Measurements from ENCODE around the gene SERINC4. TPM values are rescaled to one million over a fixed set of nuclear protein-coding genes. Genes with fewer than 3 reads are reported as not detected.
A peak's percentile ranks its signal among the peaks of the same experiment; 100 is the strongest.
"Not testable (repeated sequence)": the region's sequence is repeated elsewhere in the genome, so short reads cannot be mapped to it uniquely, and the experiment has no call there.

Gene SERINC4
- 0.43 TPM for total RNA-seq
- long read RNA-seq = 0 reads

GRCh38 chr15:43799945-43800285 is at the start of gene SERINC4:
TSS of gene SERINC4 (minus strand) at chr15:43800220. CDS start at chr15:43799986, 234 bp downstream.
- DNase-seq (ENCODE audit: low spot score) = no peak
- intact Hi-C loops (cut with DNase I) = loop anchor here (2.0 kb wide), 1 partner anchor 25 kb away; the partner anchor contains the start of gene MFAP1

GRCh38 chr15:43845421-43845820 is 45.4 kb upstream of the SERINC4 start:
- intact Hi-C loops (cut with DNase I) = no loop called here
- no peak for DNase-seq (ENCODE audit: low spot score)

- intact Hi-C loops (cut with DNase I); DNase-seq (ENCODE audit: low spot score): not testable (repeated sequence)
These were observed 32.5 kb upstream of the SERINC4 start for GRCh38 chr15:43832485-43832884.

DNA sequence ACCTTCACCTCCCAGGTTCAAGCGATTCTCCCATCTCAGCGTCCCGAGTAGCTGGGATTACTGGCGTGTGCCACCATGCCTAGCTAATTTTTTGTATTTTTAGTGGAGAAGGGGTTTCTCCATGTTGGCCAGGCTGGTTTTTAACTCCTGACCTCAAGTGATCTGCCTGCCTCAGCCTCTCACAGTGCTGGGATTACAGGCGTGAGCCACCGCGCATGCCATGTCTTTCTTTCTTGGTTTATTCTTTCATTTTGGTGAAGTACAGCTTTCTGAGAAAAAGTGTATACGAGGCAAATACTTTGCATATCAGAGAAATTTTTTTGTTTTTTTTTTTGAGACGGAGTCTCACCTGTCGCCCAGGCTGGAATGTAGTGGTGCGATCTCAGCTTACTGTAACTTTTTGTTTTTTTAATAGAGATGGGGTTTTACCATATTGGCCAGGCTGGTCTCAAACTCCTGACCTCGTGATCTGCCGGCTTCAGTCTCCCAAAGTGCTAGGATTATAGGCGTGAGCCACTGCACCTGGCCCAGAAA is 31.6 kb upstream of the SERINC4 start:
- DNase-seq (ENCODE audit: low spot score); intact Hi-C loops (cut with DNase I): not testable (repeated sequence)

DNA sequence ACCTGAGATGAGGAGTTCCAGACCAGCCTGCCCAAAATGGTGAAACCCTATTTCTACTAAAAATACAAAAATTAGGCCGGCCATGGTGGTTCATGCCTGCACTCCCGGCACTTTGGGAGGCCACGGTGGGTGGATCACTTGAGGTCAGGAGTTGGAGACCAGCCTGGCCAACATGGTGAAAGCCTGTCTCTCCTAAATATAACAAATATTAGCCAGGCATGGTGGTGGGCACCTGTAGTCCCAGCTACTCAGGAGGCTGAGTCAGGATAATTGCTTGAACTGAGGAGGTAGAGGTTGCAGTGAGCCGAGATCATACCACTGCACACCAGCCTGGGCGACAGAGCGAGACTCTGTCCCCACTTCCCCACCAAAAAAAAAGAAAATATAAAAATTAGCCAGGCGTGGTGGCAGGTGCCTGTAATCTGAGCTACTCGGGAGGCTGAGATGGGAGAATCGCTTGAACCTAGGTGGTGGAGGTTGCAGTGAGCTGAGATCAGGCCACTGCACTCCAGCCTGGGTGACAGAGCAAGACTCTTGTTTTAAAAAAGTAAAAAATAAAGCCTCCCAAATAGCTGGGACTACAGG is 30.8 kb upstream of the SERINC4 start:
- intact Hi-C loops (cut with DNase I); DNase-seq (ENCODE audit: low spot score): not testable (repeated sequence)

- intact Hi-C loops (cut with DNase I); DNase-seq (ENCODE audit: low spot score): not testable (repeated sequence)
These were observed 30.0 kb upstream of the SERINC4 start for GRCh38 chr15:43829951-43830540.

DNA sequence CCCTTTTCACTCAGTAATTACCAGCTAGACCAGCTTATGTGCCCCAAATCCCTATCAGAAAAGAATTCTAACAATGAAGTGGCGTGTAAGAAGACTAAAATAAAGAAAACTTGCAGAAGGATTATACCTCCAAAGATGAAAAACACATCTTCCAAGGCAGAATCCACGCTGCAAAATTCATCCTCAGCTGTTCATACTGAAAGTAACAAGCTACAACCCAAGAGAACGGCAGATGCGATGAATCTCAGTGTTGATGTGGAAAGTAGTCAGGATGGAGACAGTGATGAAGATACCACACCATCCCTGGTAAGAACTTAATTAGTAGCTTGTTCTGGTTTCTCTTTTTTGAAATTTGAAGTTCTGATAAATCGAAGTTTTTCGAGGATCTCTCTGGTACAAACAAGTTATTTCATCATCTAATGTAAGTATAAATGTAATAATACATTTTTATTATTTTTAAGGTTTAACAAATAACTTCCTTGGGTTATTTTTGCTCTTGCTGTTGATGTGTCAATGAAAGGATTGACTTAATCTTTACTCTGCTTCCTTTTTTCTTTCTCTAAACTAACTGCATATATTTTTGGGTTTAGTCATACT is 28.1 kb upstream of the SERINC4 start:
- intact Hi-C loops (cut with DNase I) = no loop called here
- DNase-seq (ENCODE audit: low spot score) = no peak

DNA sequence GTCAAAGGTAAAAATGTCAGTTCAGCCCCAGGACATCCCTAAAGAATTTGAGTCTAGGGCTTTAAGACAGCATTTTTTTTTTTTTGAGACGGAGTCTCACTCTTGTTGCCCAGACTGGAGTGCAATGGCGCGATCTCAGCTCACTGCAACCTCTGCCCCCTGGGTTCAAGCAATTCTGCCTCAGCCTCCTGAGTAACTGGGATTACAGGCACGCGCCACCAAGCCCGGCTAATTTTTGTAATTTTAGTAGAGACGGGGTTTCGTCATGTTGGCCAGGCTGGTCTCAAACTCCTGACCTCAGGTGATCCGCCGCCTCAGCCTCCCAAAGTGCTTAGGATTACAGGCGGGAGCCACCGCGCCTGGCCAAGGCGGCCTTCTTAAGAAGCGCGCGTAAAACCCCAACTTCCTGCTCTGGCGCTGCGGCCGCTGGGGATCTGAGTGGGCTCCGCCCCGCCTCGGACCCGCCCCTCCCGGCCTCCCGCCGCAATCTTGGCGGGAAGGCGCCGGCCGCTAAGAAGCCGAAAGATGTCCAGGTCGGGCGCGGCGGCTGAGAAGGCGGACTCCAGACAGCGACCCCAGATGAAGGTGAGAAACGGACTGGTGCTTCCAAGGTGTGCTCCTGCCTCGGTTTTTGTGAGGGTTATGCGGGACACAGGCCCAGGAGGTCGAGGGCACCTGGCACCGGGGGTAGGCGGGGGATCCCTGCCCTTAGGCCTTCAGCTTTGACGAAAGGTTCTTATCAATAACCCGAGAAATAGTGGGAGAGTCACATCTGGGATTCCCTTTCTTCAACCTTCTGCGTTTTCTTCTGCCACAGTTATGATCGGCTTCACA is 26.7 kb upstream of the SERINC4 start, which contains the start of gene WDR76:
Gene WDR76 (plus strand): TSS at position 495 of the 834 bp plus-strand sequence. CDS start 31 bp downstream, at position 526.
- peak; percentile 89 for DNase-seq (ENCODE audit: low spot score)
- intact Hi-C loops (cut with DNase I) = no loop called here

DNA sequence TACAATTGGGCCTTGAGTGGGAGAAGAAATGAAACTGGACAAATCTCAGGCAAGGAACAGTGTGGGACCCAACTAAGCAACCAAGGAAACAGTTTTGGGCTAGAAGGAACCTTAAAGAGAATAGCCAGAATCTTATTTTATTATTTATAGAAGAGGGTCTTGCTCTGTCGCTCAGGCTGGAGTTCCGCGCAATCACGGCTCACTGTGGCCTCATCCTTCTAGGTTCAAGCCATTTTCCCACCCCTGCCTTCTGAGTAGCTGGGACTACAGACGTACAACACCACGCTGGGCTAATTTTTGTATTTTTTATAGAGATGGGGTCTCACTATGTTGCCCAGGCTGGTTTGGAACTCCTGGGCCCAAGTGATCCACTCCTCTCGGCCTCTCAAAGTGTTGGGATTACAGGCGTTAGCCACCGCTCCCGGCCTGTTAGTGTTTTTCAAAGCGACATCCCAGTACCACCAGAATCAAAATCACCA is 26.0 kb upstream of the SERINC4 start:
- intact Hi-C loops (cut with DNase I) = no loop called here
- DNase-seq (ENCODE audit: low spot score) = no peak

- intact Hi-C loops (cut with DNase I) = loop anchor here (2.0 kb wide), 1 partner anchor 25 kb away; the partner anchor contains the start of genes HYPK and SERINC4
- DNase-seq (ENCODE audit: low spot score) = not testable (repeated sequence)
These were observed 25.3 kb upstream of the SERINC4 start for GRCh38 chr15:43825305-43825704.

GRCh38 chr15:43824302-43825246 is 24.6 kb upstream of the SERINC4 start, which contains the start of gene MFAP1:
TSS of gene MFAP1 (minus strand) at chr15:43824690. CDS start at chr15:43824569, 121 bp downstream.
- intact Hi-C loops (cut with DNase I) = loop anchor here (2.0 kb wide), 1 partner anchor 24 kb away; the partner anchor contains the start of genes HYPK and SERINC4
- DNase-seq (ENCODE audit: low spot score) = peak; percentile 97

DNA sequence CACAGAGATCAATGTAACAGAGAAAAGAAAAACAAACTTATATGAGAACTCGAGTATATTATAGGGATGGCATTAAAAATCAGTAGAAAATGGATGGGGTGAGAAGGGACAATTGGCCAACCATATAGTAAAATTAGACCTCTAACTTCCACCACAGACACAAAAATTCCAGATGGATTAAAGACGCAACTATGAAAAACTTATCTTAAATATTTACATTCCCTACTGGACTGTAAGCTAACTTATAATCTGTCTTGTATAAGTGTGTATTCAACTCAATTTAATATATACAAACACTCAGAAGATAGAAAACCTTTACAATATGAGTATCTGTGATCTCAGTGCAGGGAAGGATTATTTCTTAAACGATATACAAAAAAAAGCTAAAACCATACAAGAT is 21.5 kb upstream of the SERINC4 start:
- DNase-seq (ENCODE audit: low spot score) = no peak
- intact Hi-C loops (cut with DNase I) = no loop called here

DNA sequence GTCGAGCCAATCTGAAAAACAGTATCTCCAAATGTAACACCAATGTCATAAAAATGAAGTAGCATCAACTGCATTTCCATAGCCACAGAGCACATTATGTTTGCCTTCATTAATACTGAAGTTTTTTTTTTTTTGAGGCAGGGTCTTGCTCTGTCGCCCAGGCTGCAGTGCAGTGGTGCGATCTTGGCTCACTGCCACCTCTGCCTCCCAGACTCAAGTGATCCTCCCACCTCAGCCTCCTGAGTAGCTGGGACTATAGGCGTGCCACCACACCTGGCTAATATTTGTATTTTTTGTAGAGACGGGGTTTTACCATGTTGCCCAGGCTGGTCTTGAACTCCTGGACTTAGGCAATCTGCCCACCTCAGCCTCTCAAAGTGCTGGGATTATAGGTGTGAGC is 15.0 kb upstream of the SERINC4 start:
- DNase-seq (ENCODE audit: low spot score); intact Hi-C loops (cut with DNase I): not testable (repeated sequence)

DNA sequence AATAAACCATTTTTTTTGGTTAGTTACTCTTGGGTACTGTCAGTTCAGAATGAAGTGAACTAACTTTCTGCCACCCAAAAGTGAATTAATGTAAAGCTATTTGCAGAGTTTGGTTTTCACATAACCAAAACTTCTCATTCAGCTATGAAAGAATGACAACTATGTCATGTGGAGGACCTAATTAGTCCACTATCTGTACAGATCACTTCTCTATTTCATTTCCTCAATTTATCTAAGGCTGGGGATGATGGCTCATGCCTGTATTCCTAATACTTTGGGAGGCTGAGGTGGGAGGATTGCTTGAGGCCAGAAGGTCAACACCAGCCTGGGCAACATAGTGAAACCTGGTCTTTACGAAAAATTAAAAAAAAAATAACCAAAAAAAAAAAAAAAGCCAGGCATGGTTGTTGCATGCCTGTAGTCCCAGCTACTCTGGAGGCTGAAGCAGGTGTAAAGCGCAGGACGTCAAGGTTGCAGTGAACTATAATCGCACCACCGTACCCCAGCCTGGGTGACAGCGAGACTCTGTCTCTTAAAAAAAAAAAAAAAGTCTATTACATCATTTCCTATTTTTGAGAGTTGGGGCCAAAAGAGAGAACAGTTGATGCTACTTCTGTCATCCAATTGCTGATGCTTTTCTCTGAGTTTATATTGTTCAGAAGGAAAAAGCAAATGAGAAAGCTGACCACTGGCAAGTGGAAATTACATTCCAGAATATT is 9.1 kb upstream of the SERINC4 start:
- intact Hi-C loops (cut with DNase I) = no loop called here

GRCh38 chr15:43808435-43808950 is 8.5 kb upstream of the SERINC4 start:
- no peak for DNase-seq (ENCODE audit: low spot score)
- intact Hi-C loops (cut with DNase I) = no loop called here

More for the DNA sequence above, 9.1 kb upstream of the SERINC4 start:
- no peak for DNase-seq (ENCODE audit: low spot score)

- intact Hi-C loops (cut with DNase I); DNase-seq (ENCODE audit: low spot score): not testable (repeated sequence)
These were observed 2.7 kb upstream of the SERINC4 start for GRCh38 chr15:43802676-43803075.
